HEK293 (cell line): Measurements from ENCODE around the gene CACNA1D.

Source experiments
- CTCF ChIP-seq: fragments of 450-650 bp; formaldehyde crosslinking; IDR thresholded peaks from 2 replicates; pipeline ENCODE4 v1.5.1; 2016; ENCODE audit warnings: missing biosample characterization, missing genetic modification characterization
- ZBTB7A ChIP-seq: fragments of 450-650 bp; formaldehyde crosslinking; IDR thresholded peaks from 2 replicates; pipeline ENCODE4 v1.5.1; 2016; ENCODE audit warnings: low read depth, missing biosample characterization, missing genetic modification characterization
- ZNF501 ChIP-seq: fragments of 450-650 bp; formaldehyde crosslinking; IDR thresholded peaks from 2 replicates; pipeline ENCODE4 v1.5.1; 2016; ENCODE audit warnings: missing biosample characterization, missing genetic modification characterization

- no peak for TF ChIP-seq ZNF501 (tag by site-specific recombination)
- no peak for TF ChIP-seq ZBTB7A (tag by site-specific recombination)
- TF ChIP-seq CTCF: no peak
Observed at GRCh38 chr3:53822331-53822741, 327.9 kb downstream of the CACNA1D start.
